GM12801 (cell line): ENCODE data around the gene MATCAP1.

ENCODE experiments used
- TF ChIP-seq, protein P1 (sequence below): IDR thresholded peaks from one replicate; pipeline ENCODE4 v1.5.1; 2011; ENCODE audit warnings: control low read depth; ENCODE audit not compliant: insufficient read length; ENCODE audit errors: extremely low read depth

MATCAP1 gene

DNA sequence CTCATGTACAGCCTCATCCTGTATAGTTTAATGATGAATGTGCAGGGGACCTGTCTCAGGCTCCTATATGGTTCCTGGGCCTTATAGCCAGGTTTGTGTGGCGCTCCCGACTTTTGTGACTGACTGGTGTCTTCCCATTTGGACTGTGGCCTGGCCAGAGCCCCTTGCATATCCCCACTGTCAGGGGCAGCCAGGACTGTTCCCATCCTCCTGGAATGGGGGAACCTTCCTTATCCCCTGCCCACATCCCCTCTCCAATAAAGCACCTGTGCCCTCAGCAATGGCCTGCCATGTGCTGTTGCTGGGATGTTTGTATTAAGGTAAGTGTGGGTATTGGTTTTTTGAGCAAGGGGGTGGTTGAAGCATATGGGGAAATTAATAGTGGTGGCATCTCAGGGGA lies 35.5 kb downstream of the MATCAP1 start:
- TF ChIP-seq, protein P1, sequence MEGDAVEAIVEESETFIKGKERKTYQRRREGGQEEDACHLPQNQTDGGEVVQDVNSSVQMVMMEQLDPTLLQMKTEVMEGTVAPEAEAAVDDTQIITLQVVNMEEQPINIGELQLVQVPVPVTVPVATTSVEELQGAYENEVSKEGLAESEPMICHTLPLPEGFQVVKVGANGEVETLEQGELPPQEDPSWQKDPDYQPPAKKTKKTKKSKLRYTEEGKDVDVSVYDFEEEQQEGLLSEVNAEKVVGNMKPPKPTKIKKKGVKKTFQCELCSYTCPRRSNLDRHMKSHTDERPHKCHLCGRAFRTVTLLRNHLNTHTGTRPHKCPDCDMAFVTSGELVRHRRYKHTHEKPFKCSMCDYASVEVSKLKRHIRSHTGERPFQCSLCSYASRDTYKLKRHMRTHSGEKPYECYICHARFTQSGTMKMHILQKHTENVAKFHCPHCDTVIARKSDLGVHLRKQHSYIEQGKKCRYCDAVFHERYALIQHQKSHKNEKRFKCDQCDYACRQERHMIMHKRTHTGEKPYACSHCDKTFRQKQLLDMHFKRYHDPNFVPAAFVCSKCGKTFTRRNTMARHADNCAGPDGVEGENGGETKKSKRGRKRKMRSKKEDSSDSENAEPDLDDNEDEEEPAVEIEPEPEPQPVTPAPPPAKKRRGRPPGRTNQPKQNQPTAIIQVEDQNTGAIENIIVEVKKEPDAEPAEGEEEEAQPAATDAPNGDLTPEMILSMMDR: no peak

DNA sequence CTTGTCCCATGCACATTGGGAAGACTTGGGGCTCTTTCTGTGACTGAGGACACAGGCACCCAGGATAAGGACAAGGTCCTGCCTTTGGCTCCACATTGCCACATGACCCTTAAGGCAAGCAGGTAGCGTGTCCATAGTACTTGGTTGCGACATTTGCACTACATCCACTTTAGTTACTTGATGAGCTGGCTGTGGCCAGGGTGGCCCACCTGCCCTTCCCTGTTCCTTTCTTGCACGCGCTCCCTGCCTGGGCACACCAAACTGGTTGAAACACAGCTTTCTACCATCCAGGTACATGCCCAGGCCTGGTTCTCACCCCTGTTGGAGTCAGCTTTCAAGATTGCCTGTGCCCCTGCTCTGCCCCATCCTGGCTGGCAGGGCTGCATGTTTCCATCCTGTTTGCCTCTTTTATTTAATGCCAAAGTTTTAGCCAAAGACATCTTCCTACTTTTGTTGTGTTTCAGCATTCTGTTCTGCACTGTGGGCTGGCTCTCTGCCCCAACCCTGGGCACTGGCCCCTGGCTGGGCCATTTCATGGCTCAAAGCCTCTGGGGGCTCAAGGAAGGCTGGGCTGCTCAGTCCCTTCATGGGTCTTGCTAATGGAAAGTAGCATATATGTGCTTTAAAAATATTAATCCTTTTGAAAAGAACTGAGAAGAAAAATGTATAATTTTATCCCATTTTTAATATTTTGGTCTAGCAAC lies 36.2 kb downstream of the MATCAP1 start:
- TF ChIP-seq, protein P1: no peak

DNA sequence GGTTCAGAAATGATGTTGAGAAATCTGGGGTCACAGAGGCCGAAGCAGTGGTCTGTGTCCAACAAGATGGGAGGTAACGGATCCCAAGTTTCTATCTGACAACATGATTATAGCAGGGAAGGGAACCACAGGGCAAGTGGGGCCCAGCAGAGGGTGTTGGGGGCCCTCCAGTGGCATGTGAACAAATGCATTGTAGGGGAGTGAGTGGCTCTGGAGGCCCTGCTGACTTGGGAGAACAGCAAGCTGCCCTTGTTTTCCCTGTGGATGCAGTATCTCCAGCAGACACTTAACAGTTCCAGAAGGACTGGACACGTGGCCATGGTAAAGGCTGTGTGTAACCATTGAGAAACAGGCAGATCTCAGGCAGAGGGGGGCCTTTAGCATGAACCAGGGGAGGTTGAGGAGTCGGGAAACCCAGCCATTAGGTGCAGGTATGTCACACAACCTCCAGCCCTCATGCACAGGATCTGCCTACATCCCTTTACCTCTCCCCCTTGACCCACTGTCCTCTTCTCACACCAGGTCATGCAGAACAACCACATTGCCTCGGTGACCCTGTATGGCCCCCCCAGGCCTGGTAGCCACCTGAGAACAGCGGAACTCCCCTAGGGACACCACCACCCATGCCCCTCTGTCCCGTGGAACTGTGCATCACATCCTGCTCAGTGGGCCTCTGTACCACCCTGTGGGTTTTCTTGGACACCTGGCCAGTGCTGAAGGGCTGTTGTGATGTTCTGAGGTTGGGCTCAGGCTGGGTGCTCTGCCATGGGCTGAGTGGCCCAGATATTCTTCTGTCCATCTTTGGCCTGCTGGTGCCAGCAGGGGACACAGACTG lies 37.0 kb downstream of the MATCAP1 start:
- TF ChIP-seq, protein P1: no peak

DNA sequence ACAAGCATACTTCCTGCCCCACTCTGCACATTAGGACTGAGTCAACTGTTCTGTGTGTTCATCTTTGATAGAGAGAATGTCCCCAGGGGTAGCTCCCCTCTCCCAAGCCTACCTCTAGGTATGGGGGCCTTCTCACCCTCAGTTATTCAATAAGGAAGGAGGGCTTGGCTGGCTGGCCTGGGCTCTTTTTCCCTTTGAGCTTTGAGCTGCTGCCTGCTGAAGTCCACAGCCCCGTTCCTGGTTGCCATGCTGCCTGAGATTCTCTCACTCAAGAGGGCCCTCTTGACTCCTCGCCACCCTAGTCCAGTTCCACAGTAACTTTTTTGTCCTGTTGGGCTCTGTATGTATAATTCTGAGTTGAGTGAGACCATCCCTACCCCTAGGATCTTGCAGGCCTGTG lies 38.0 kb downstream of the MATCAP1 start:
- TF ChIP-seq, protein P1: no peak

DNA sequence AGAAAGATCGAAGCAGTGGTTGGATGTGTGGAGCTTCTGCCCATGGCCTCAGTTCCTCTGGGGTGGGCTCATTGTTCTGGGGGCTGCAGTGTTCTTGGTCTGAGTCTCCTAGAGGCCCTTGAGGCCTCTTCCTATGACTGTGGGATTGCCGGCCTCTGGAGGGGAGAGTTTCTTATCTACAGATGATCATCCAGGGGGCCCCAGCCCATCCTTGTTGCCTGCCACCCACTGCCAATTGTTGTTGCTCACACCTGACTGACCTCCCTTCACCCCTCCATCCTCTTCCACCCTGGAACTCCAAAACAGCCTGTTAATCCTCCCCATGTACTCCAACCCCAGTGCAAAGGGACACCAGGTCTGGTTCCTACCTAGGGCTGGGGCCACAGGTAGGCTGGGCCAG lies 38.8 kb downstream of the MATCAP1 start:
- TF ChIP-seq, protein P1: no peak

DNA sequence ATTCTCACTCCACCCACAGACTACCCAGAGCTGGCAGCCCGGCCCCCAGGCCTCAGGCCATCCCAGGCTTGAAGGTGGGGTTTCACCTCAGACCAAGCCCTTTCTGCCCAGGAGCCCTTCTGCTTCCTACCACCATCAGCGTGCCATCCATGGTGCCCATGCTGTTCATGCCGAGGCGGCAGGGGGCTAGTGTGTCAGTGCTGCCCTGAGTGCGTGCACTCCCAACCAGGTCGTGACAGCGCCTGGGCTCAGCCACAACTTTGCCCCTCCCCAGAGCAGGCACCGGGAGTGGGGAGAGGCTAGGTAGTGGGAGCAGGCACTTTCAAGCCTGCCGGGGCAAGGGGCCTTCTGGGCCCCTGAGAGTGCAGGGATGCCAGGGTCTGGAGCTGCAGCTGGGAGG lies 41.4 kb downstream of the MATCAP1 start:
- TF ChIP-seq, protein P1: no peak

DNA sequence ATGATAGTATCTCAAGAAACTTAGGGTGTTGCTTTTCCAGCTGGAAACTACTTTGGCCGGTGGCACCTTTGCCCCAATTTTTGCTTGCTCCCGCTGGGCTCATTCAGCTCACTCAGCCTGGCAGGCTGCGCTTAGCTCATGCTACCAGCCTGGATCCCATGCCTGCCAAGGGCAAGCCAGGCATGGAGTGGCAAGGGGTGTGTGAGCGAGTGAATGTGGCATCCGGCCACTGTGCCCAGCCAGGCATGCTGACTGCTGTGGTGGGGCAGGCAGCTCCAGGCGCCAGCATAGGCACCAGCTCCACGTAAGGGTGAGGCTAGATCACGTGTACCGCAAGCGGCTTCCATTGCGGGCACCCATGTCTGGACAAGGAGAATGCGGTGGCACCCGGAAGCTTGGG lies 42.4 kb downstream of the MATCAP1 start:
- TF ChIP-seq, protein P1: no peak
